Subcutaneous adipose tissue (tissue), 4 donors: ENCODE data around the gene LDB2. TPM values are rescaled to one million over a fixed set of nuclear protein-coding genes. Genes with fewer than 3 reads are reported as not detected.

Source experiments
- total RNA-seq, 4 donors: library from RNA; depleted of rRNA; stranded (reverse); fragments of >200 nt; gene quantifications; one replicate each; pipeline ENCODE4 v1.1.0, GENCODE V29; 2016
- TF ChIP-seq, protein P1 (sequence below): fragments of 450-650 bp; IDR thresholded peaks from one replicate; pipeline ENCODE4 v1.5.1; 2016; ENCODE audit warnings: low read depth, mild to moderate bottlenecking, control low read depth, antibody characterized with exemption, moderate library complexity

LDB2 gene
- total RNA-seq, 4 donors from 2014 or later = 19.0 to 122 (median 42.6) TPM

GRCh38 chr4:16597845-16598596 is 300.4 kb downstream of the LDB2 start:
- TF ChIP-seq, protein P1, sequence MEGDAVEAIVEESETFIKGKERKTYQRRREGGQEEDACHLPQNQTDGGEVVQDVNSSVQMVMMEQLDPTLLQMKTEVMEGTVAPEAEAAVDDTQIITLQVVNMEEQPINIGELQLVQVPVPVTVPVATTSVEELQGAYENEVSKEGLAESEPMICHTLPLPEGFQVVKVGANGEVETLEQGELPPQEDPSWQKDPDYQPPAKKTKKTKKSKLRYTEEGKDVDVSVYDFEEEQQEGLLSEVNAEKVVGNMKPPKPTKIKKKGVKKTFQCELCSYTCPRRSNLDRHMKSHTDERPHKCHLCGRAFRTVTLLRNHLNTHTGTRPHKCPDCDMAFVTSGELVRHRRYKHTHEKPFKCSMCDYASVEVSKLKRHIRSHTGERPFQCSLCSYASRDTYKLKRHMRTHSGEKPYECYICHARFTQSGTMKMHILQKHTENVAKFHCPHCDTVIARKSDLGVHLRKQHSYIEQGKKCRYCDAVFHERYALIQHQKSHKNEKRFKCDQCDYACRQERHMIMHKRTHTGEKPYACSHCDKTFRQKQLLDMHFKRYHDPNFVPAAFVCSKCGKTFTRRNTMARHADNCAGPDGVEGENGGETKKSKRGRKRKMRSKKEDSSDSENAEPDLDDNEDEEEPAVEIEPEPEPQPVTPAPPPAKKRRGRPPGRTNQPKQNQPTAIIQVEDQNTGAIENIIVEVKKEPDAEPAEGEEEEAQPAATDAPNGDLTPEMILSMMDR = no peak

DNA sequence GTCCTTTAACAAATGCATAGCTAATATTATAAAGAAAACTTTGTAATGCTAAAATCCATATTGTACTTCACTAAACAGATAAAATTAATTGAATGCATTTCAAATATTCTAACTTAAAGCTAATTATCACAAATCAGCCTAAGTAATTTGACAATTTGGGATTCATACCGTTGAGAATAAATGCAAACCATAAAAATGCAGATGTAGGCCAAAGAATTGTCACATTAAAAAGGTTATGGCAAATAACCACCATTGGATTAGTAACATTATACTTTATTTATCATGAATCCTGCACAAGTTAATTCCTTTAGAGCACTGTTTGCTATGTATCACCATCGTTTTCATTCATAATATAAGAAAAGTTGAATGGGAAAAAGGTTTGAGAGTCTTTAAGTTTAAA is 301.0 kb downstream of the LDB2 start:
- TF ChIP-seq, protein P1 = no peak

GRCh38 chr4:16596267-16596666 is 302.2 kb downstream of the LDB2 start:
- TF ChIP-seq, protein P1 = no peak

DNA sequence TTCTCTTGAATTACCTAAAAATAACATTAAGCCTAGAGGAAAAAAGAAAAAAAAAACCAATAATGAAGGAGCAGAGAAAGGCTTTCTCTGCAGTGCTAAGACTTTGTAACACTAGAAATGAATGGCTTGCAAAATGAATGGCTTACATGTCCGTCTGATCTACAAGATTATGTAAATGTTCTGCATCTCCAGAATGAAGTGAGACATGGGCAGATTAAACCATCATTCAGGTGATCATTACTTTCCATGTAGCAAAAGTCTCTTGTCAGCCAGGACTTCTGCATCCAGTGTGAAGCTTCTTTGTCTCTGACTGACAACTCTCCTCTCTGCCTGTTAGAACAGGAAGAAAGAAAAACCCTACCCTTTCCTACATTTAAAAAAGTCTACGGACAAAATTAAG is 304.3 kb downstream of the LDB2 start:
- TF ChIP-seq, protein P1 = no peak

- TF ChIP-seq, protein P1 = no peak
These were observed 305.1 kb downstream of the LDB2 start for GRCh38 chr4:16593386-16593785.

DNA sequence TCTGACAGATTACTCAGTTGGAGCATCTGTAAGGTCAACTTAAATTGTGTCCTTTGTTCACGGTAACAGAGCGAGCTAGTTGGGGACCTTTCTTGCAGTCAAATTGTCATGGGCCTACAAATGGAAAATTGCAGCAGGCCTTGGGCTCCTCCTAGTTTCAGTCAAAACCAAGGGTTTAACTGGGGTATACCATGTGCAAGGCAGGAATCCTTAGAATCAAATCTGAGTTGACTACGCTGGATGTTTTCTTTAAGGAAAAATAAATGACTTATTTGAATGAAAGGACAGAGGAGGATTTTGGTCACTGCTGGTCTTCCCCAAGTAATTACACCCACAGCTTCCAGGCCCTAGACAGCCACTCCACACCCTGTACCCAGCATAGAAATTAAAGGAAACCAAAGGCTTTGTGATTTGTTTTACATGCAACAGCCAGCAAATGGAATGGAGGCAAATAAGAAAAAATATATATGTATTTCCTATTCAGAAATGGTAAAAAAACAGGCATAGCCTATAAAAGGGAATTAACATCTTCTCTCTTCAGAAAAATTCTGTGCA is 307.1 kb downstream of the LDB2 start:
- TF ChIP-seq, protein P1 = no peak

DNA sequence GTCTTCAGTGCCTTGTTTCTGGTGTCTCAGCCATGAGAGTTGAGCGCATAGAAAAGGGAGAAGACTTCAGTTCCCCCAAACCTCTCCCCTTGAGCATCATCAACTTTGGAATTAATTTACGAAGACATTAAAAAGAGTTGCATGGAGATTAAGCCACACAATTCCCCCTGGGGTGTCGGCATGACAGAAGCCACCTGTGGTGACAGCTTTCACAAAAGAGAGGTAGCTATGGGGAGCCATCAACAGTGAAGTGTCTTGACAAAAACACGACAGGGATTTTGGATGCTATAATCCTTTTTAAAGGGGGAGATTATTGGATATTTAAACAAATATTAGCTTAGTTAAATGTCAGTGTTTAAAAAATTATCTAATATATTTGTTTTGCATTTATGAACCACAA is 307.6 kb downstream of the LDB2 start:
- TF ChIP-seq, protein P1 = no peak
